ENCODE data around the gene ZNF287. TPM values are rescaled to one million over a fixed set of nuclear protein-coding genes. Genes with fewer than 3 reads are reported as not detected.

Gene ZNF287
- total RNA-seq, 4 donors from 2014 or later = 3.8 to 6.4 (median 4.8) TPM

DNA sequence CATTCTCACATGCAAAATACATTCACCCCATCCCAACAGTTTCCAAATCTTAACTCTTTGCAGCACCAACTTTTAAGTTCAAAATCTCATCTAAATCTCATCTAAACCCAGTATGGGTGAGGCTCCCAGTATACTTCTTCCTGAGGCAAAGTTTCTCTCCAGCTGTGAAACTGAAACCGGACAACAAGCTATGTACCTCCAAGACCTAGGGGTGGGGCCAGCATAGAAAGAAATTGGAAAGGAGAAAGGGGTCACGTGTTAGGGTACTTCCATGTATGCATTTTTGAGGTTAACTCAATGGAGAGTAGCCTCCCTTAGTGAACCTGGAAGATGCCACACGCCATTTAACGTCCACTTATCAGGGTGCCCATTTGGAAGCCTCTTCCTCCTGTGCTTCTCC lies 53.1 kb downstream of the ZNF287 start:
- TF ChIP-seq, protein P1, sequence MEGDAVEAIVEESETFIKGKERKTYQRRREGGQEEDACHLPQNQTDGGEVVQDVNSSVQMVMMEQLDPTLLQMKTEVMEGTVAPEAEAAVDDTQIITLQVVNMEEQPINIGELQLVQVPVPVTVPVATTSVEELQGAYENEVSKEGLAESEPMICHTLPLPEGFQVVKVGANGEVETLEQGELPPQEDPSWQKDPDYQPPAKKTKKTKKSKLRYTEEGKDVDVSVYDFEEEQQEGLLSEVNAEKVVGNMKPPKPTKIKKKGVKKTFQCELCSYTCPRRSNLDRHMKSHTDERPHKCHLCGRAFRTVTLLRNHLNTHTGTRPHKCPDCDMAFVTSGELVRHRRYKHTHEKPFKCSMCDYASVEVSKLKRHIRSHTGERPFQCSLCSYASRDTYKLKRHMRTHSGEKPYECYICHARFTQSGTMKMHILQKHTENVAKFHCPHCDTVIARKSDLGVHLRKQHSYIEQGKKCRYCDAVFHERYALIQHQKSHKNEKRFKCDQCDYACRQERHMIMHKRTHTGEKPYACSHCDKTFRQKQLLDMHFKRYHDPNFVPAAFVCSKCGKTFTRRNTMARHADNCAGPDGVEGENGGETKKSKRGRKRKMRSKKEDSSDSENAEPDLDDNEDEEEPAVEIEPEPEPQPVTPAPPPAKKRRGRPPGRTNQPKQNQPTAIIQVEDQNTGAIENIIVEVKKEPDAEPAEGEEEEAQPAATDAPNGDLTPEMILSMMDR (IDR thresholded peaks at IDR 0.05; ENCODE audit: low read depth) = no peak

DNA sequence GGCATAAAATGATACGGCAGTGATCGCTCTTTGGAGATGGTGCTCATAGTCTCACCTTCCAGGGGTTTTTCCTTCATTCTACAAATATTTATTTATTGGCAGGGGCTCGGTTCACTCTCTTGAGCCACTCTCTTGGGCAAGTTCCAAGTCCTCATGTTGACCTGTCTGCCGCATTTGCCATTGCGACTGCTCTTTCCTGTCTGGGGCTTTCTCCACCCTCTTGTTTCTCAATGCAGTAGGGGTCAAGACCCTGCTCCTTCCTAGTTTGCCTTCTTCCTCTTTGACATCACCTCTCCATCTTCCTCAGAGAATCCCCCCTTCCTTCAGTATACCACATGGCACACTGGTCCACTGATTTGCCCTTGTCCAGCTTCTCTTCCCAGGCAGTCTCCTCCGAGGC lies 55.1 kb downstream of the ZNF287 start:
- TF ChIP-seq, protein P1 (IDR thresholded peaks at IDR 0.05; ENCODE audit: low read depth) = no peak

DNA sequence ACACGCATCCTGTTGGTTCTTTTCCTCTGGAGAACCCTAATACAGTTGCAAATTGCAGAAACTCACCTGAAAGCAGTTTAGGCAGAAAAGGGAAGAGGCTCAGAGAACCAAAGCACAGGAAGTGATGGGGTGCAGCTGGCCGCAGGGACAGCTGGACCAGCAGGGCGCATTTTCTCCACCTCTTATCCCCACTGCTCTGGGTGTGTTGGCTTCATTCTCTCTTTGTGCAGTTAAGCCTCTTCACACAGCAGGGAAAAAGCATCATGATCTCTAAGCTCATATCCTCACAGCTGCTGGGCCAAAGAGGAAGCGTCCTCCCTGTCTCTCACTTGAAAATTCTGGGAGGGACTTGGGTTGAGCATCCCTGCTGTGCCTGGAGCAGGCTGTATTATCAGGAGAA lies 57.0 kb downstream of the ZNF287 start:
- TF ChIP-seq, protein P1 (IDR thresholded peaks at IDR 0.05; ENCODE audit: low read depth) = no peak

DNA sequence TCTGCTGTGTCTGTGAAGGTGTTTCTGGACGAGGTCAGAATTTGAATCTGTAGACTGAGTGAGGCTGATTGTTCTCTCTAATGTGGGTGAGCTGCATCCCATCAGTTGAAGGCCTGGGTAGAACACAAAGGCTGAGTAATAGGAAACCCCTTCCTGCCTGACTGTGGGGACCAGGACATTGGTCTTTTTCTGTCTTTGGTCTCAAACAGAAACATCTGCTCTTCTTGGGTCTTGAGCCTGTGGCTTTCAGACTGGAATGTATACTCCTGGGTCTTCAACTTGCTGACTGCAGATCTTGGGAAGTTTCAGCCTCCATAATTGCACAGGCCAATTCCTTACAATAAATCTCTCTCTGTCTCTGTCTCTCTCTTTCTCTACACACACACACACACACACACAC lies 57.4 kb downstream of the ZNF287 start:
- TF ChIP-seq, protein P1 (IDR thresholded peaks at IDR 0.05; ENCODE audit: low read depth) = no peak

DNA sequence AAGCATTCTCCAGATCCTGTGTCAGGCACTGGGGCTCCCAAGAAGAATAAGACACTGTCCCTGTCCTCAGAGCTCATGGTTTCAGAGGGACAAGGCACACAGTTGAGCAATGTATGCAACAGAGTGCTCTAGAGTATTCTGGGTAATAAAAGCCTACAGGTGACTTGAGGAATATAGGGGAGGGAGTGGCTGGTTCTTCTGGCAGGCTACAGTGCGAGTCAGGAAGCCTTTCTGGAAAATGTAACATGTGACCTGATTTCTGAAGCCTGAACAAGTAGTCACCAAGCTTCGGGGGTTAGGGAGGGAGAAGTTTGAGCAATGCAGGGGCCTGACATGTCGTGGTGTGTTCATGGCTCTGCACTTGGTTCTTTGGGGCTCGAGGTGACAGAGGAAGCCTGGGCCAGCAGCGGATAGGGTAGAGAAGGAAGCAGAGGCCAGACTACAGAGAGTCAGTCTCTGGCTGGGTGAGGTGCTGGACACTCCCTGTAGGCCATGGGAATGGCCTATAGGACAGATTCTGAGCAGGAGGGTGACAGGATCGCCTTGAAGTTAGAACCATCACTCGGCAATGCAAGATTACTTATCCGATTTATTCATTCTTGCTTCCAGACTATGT lies 61.0 kb downstream of the ZNF287 start:
- TF ChIP-seq, protein P1 (IDR thresholded peaks at IDR 0.05; ENCODE audit: low read depth) = no peak

DNA sequence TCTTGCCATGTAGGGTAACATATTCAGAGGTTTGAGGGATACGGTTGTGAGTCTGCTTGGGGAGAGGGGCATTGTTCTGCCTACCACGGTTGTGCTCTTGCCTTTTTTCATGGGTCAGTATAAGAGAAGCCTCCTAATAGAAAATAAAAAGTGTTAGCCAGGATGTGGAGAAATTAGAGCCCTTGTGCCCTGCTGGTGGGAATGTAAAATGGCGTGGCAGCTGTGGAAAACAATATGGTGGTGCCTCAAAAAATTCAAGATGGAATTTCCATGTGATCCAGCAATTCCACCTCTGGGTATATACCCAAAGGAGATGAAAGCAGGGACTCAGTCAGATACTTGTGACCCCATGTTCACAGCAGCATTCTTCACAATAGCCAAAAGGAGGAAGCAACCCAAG lies 62.8 kb downstream of the ZNF287 start:
- TF ChIP-seq, protein P1 (IDR thresholded peaks at IDR 0.05; ENCODE audit: low read depth) = no peak

DNA sequence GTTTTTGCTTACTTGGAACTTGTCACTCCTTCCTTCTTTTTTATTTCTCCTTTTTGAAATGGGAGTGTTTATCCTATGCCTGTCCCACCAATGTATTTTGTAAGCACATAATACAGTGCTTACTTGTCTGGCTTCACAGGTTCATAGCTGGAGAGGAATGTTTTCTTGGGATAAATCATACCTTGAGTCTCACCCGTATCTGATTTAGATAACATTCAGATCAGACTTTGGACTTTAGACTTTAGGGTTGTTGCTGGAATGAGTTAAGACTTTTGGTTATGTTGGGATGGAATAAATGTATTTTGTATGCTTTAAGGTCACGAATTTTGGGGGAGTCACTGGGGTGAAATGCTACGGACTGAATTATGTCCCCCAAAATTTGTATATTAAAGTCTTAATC lies 64.0 kb downstream of the ZNF287 start:
- TF ChIP-seq, protein P1 (IDR thresholded peaks at IDR 0.05; ENCODE audit: low read depth) = no peak

Other genes with a start within 250 kb of the ZNF287 start
- 10 to 100 TPM in 2 of 4 donors, 1 to 10 TPM in 2; 1.8 to 14.7 (median 9.3) TPM for gene CENPV, start 215.7 kb downstream of the ZNF287 start, total RNA-seq
- gene UBB, start 188.1 kb downstream of the ZNF287 start, total RNA-seq = 100 to 1,000 TPM; 631 to 867 (median 703) TPM
- gene TRPV2, start 153.6 kb downstream of the ZNF287 start, total RNA-seq = 10 to 100 TPM in 3 of 4 donors, 1 to 10 TPM in 1; 7.8 to 66.1 (median 17.0) TPM
- 1 to 10 TPM in 3 of 4 donors, not detected in 1; 1.5 to 4.0 (median 2.9) TPM for gene LRRC75A, start 77.0 kb downstream of the ZNF287 start, total RNA-seq
- gene ZNF624, start 84.6 kb upstream of the ZNF287 start, total RNA-seq = 1 to 10 TPM; 3.6 to 8.2 (median 4.9) TPM
- 10 to 100 TPM in 1 of 4 donors, 1 to 10 TPM in 3; 3.3 to 24.9 (median 6.8) TPM for gene CCDC144A, start 121.0 kb upstream of the ZNF287 start, total RNA-seq